HepG2 (cell line): Measurements from ENCODE around the gene NKAIN4. TPM values are rescaled to one million over a fixed set of nuclear protein-coding genes. Genes with fewer than 3 reads are reported as not detected.

Source experiments
- EP300 ChIP-seq, 3 experiments: sonication (generic) in 1 of 3; formaldehyde crosslinking in 1 of 3; IDR thresholded peaks; 2 replicates each; pipeline versions ENCODE4 v1.5.1 to v1.6.1; 2011 to 2020; ENCODE audit warnings: low read depth in 2 of 3, low read length in 2 of 3, borderline replicate concordance in 1 of 3, improper control_type of control experiment in 1 of 3, mild to moderate bottlenecking in 1 of 3, missing genetic modification reagents in 1 of 3, moderate library complexity in 1 of 3
- FOXO4 ChIP-seq: sonication (generic); formaldehyde crosslinking; conservative IDR thresholded peaks from 2 replicates; pipeline ENCODE4 v1.8.1; 2023; ENCODE audit warnings: missing genetic modification reagents
- JUND ChIP-seq: sonication (generic); formaldehyde crosslinking; IDR thresholded peaks from 2 replicates; pipeline ENCODE4 v1.8.0; 2022; ENCODE audit warnings: mild to moderate bottlenecking, missing genetic modification reagents
- SAP130 ChIP-seq: IDR thresholded peaks from 2 replicates; pipeline ENCODE4 v1.6.1; 2016; ENCODE audit warnings: low read depth
- SP4 ChIP-seq: sonication (generic); formaldehyde crosslinking; IDR thresholded peaks from 2 replicates; pipeline ENCODE4 v1.8.1; 2023; ENCODE audit warnings: mild to moderate bottlenecking, missing genetic modification reagents
- SUZ12 ChIP-seq: fragments of 150-350 bp; IDR thresholded peaks from 2 replicates; pipeline ENCODE4 v1.6.1; 2014; ENCODE audit warnings: low read depth, low read length
- XBP1 ChIP-seq: sonication (generic); formaldehyde crosslinking; IDR thresholded peaks from 2 replicates; pipeline ENCODE4 v1.5.0; 2020; ENCODE audit warnings: missing genetic modification reagents
- XRCC5 ChIP-seq: fragments of 200-400 bp; formaldehyde crosslinking; optimal IDR thresholded peaks from 2 replicates; pipeline ENCODE3; 2017; ENCODE audit warnings: mild to moderate bottlenecking, low read length
- YEATS2 ChIP-seq: sonication (generic); formaldehyde crosslinking; IDR thresholded peaks from 2 replicates; pipeline ENCODE4 v1.4.0; 2020; ENCODE audit warnings: missing genetic modification reagents, borderline replicate concordance
- ZBTB37 ChIP-seq: sonication (generic); formaldehyde crosslinking; IDR thresholded peaks from 2 replicates; pipeline ENCODE4 v1.4.0; 2020; ENCODE audit warnings: mild to moderate bottlenecking, missing genetic modification reagents
- ZBTB44 ChIP-seq: sonication (generic); formaldehyde crosslinking; IDR thresholded peaks from 2 replicates; pipeline ENCODE4 v1.4.0; 2020; ENCODE audit warnings: missing genetic modification reagents
- ZNF292 ChIP-seq: sonication (generic); formaldehyde crosslinking; IDR thresholded peaks from 2 replicates; pipeline ENCODE4 v1.8.1; 2022; ENCODE audit warnings: mild to moderate bottlenecking, low read depth, missing genetic modification reagents, borderline replicate concordance
- ZNF557 ChIP-seq: sonication (generic); formaldehyde crosslinking; IDR thresholded peaks from 2 replicates; pipeline ENCODE4 v1.4.0; 2020; ENCODE audit warnings: missing genetic modification reagents
- ZNF724P ChIP-seq: sonication (generic); formaldehyde crosslinking; IDR thresholded peaks from 2 replicates; pipeline ENCODE4 v1.8.0; 2022; ENCODE audit warnings: missing genetic modification reagents, borderline replicate concordance
- ZNF788 ChIP-seq: sonication (generic); formaldehyde crosslinking; IDR thresholded peaks from 2 replicates; pipeline ENCODE4 v1.5.0; 2020; ENCODE audit warnings: mild to moderate bottlenecking, missing genetic modification reagents, borderline replicate concordance
- polyA plus RNA-seq, 8 experiments: library from polyadenylated mRNA; depleted of rRNA in 3 of 8; stranded (reverse) in 7 of 8; unstranded in 1 of 8; fragments of >200 nt; fragmentation: Illumina TruSeq in 4 of 8; extraction: Trizol in 4 of 8; gene quantifications; 2 replicates each; pipeline versions ENCODE4 v1.2.1 to v1.2.3, GENCODE V29; 2011 to 2016; ENCODE audit warnings: low read depth in 4 of 8, missing spikeins in 1 of 8, mixed read lengths in 1 of 8; ENCODE audit not compliant: insufficient read depth in 1 of 8
- total RNA-seq, 5 experiments: library from RNA; depleted of rRNA; stranded (reverse); fragments of >200 nt; fragmentation: Illumina TruSeq; extraction: Trizol; gene quantifications; 2 replicates each; pipeline ENCODE4 v1.2.3, GENCODE V29; 2016; ENCODE audit warnings: low read depth in 1 of 5
- TF ChIP-seq, protein P1 (sequence below): sonication (generic); formaldehyde crosslinking; IDR thresholded peaks from 2 replicates; pipeline ENCODE4; 2020; ENCODE audit warnings: missing genetic modification reagents, mild to moderate bottlenecking, borderline replicate concordance

The NKAIN4 gene
- total and polyA plus RNA-seq, 2 of the 13 experiments (the other 11 are each of a cell fraction or from before 2014, with no cell fraction given) = not detected

DNA sequence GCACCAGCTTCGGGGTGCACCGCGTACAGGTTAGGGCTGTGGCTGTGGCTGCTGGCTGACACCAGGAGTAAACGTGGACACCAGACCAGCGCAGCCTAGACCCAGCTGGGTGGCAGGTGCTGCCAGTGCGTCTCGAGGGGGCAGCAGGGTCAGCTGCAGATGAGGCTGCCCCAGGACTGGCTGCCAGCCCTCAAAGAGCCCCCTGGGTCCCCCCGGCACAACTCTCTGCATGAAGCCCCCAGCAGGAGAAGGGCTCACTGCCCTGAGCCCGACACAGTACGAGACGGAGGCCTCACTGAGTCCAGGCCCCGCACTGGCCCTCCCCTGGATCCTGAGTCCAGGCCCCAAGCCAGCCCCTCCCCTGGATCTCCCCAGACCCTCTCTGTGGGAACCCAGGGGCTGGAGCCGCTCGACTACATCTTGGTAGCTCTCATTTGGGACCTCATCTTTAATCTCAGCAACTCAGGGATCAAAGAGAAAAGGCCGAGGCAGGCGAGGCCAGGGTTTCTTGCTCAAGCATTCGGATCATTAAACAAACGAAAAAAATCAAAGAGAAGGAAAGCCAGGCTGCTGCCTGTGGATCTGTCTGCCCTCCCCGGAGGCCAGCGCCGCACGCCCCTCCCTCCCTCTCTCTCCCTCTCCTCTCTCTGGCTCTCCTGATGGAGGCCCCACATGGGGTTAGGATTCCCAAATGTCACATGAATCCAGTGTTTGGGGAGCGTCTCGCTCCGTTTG lies 7.0 kb upstream of the NKAIN4 start (continued):
- TF ChIP-seq, protein P1, sequence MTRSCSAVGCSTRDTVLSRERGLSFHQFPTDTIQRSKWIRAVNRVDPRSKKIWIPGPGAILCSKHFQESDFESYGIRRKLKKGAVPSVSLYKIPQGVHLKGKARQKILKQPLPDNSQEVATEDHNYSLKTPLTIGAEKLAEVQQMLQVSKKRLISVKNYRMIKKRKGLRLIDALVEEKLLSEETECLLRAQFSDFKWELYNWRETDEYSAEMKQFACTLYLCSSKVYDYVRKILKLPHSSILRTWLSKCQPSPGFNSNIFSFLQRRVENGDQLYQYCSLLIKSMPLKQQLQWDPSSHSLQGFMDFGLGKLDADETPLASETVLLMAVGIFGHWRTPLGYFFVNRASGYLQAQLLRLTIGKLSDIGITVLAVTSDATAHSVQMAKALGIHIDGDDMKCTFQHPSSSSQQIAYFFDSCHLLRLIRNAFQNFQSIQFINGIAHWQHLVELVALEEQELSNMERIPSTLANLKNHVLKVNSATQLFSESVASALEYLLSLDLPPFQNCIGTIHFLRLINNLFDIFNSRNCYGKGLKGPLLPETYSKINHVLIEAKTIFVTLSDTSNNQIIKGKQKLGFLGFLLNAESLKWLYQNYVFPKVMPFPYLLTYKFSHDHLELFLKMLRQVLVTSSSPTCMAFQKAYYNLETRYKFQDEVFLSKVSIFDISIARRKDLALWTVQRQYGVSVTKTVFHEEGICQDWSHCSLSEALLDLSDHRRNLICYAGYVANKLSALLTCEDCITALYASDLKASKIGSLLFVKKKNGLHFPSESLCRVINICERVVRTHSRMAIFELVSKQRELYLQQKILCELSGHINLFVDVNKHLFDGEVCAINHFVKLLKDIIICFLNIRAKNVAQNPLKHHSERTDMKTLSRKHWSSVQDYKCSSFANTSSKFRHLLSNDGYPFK = no peak
- TF ChIP-seq JUND (CRISPR knock-in tag) (0 out of 2 replicates have a peak, but pooled peaks have one; percentile 24), EP300 (IDR thresholded peaks at IDR 0.05; ENCODE audit: low read depth in 2 of 2, low read length in 2 of 2) (peak in 1 of 2 experiments; percentile 36; a peak in 1 of 4 replicates), EP300 (CRISPR knock-in tag; IDR thresholded peaks at IDR 0.05; ENCODE audit: borderline replicate concordance) (no peak), SP4 (CRISPR knock-in tag) (no peak), ZNF724P (CRISPR knock-in tag) (no peak), SUZ12 (no peak), FOXO4 (CRISPR knock-in tag) (no peak), ZNF557 (CRISPR knock-in tag) (no peak), SAP130 (CRISPR knock-in tag) (0 out of 2 replicates have a peak, but pooled peaks have one; percentile 35), XBP1 (CRISPR knock-in tag) (no peak), YEATS2 (CRISPR knock-in tag) (no peak), XRCC5 (peak; percentile 43), ZBTB44 (CRISPR knock-in tag) (no peak), ZNF788 (CRISPR knock-in tag) (no peak), ZBTB37 (CRISPR knock-in tag) (0 out of 2 replicates have a peak, but pooled peaks have one; percentile 48), ZNF292 (no peak; the same call in 1 of the 2 replicates)
- TF ChIP-seq, all 625 proteins: peak for 49
